Smooth muscle cell (in vitro differentiated cells): ENCODE measurements around the gene ARHGAP26. TPM values are rescaled to one million over a fixed set of nuclear protein-coding genes. Genes with fewer than 3 reads are reported as not detected.

Source experiments
- DNase-seq: peaks from one replicate; lab custom pipeline; 2025; ENCODE audit not compliant: unreplicated experiment; lab: John Stamatoyannopoulos, UW
- H2AFZ ChIP-seq: fragments of 200-600 bp; sonication (generic); 2 replicates; pipeline ENCODE4 v1.6.0; 2016; ENCODE audit warnings: antibody characterized with exemption, low read depth, mild to moderate bottlenecking
- H3F3A ChIP-seq: fragments of 200-600 bp; sonication (generic); 2 replicates; pipeline ENCODE4 v1.6.0; 2017; ENCODE audit warnings: antibody characterized with exemption, low read depth
- H3K27ac ChIP-seq: fragments of 200-600 bp; sonication (generic); 2 replicates; pipeline ENCODE4 v1.5.1; 2016; ENCODE audit warnings: low read depth, mild to moderate bottlenecking
- H3K27me3 ChIP-seq: fragments of 200-600 bp; sonication (generic); 2 replicates; pipeline ENCODE4 v1.6.1; 2016; ENCODE audit warnings: low read depth, mild to moderate bottlenecking
- H3K36me3 ChIP-seq: fragments of 200-600 bp; sonication (generic); 2 replicates; pipeline ENCODE4 v1.5.1; 2016; ENCODE audit warnings: low read depth
- H3K4me1 ChIP-seq: fragments of 200-600 bp; sonication (generic); 2 replicates; pipeline ENCODE4 v1.5.1; 2016; ENCODE audit warnings: low read depth
- H3K4me2 ChIP-seq: fragments of 200-600 bp; sonication (generic); 2 replicates; pipeline ENCODE4 v1.6.0; 2016; ENCODE audit warnings: mild to moderate bottlenecking
- H3K4me3 ChIP-seq: fragments of 200-600 bp; sonication (generic); 2 replicates; pipeline ENCODE4 v1.5.1; 2016; ENCODE audit warnings: mild to moderate bottlenecking
- H3K79me2 ChIP-seq: fragments of 200-600 bp; sonication (generic); 2 replicates; pipeline ENCODE4 v1.6.0; 2016; ENCODE audit warnings: low read depth, mild to moderate bottlenecking
- H3K9ac ChIP-seq: fragments of 200-600 bp; sonication (generic); 2 replicates; pipeline ENCODE4 v1.6.0; 2016; ENCODE audit warnings: low read depth
- H3K9me3 ChIP-seq: fragments of 200-600 bp; sonication (generic); replicated peaks from 2 replicates; pipeline ENCODE4 v1.5.1; 2016; ENCODE audit warnings: low read depth
- H4K20me1 ChIP-seq: fragments of 200-600 bp; sonication (generic); 2 replicates; pipeline ENCODE4 v1.6.0; 2016; ENCODE audit warnings: low read depth
- whole genome bisulfite sequencing: methylation state at CpG from one replicate; pipeline ENCODE4 v1.1.7; 2016; ENCODE audit warnings: low lambda C conversion rate; 5-methylcytosine and 5-hydroxymethylcytosine counted together
- polyA plus RNA-seq: library from polyadenylated mRNA; unstranded; fragments of >200 nt; fragmentation: Nextera tagmentation; extraction: Ambion mirVana; gene quantifications from 2 replicates; pipeline ENCODE4 v1.2.1, GENCODE V29; 2016
- total RNA-seq: library from RNA; depleted of rRNA; stranded (reverse); fragments of >200 nt; gene quantifications from 2 replicates; pipeline ENCODE4 v1.2.3, GENCODE V29; 2014
- TF ChIP-seq, protein P1 (sequence below): fragments of 200-600 bp; sonication (generic); IDR thresholded peaks from 2 replicates; pipeline ENCODE4 v1.5.1; 2017; ENCODE audit warnings: borderline replicate concordance, mild to moderate bottlenecking, antibody characterized with exemption; ENCODE audit not compliant: insufficient read depth, poor library complexity, severe bottlenecking

Gene ARHGAP26
- total and polyA plus RNA-seq, 2 experiments from 2014 or later = 2.2 to 5.1 TPM

DNA sequence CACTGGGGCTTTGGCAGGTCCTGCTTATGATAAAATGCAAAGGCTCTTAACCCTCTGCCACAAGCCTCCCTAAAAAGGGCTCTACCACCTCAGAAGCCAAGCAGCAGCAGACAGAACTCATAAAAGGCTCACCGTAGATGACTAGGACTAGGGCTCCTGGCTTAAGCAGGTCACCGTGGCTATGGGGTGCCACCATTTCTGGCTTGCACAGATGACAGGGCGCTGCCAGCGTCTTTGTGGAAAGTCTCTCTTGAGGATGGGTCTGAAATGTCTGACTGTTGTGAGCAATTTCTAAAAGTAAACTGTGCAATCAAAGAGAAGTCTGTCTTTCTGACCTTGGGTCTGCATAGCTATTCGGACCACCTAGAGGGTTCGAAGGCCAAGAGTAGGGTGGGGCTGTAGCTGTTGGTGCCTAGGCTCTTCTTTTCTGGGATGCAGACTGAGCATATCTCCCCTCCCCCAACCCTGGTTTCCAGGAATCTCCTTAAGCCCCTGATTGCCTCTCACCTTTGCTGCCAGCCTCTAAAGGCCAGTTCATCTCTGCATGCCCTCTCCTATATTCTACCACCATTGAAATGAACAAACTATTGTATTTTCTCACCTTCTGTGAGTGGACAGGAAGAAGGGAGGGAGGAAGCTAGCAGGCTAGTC is 307.4 kb downstream of the ARHGAP26 start:
- 90% methylated on average over 6 of the region's 6 CpGs for WGBS
- no peaks in the 10 kb centered on the region for H3K27me3 ChIP-seq

GRCh38 chr5:143078313-143078712 is 308.1 kb downstream of the ARHGAP26 start:
- no peaks in the 10 kb centered on the region for H3K9me3 ChIP-seq
- H3K79me2 ChIP-seq = no peaks in the 10 kb centered on the region
- DNase-seq = no peak
- 77% methylated on average over 5 of the region's 5 CpGs for WGBS
- H2AFZ ChIP-seq = no peak overlapping the region
- peaks cover 8% of the 10 kb centered on the region for H3F3A ChIP-seq
- no peaks in the 10 kb centered on the region for H3K27me3 ChIP-seq
- TF ChIP-seq, protein P1, sequence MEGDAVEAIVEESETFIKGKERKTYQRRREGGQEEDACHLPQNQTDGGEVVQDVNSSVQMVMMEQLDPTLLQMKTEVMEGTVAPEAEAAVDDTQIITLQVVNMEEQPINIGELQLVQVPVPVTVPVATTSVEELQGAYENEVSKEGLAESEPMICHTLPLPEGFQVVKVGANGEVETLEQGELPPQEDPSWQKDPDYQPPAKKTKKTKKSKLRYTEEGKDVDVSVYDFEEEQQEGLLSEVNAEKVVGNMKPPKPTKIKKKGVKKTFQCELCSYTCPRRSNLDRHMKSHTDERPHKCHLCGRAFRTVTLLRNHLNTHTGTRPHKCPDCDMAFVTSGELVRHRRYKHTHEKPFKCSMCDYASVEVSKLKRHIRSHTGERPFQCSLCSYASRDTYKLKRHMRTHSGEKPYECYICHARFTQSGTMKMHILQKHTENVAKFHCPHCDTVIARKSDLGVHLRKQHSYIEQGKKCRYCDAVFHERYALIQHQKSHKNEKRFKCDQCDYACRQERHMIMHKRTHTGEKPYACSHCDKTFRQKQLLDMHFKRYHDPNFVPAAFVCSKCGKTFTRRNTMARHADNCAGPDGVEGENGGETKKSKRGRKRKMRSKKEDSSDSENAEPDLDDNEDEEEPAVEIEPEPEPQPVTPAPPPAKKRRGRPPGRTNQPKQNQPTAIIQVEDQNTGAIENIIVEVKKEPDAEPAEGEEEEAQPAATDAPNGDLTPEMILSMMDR = no peak
- H3K36me3 ChIP-seq = no peaks in the 10 kb centered on the region
- H4K20me1 ChIP-seq = no peaks in the 10 kb centered on the region
- no peak overlapping the region for H3K4me3 ChIP-seq
- H3K4me1 ChIP-seq = peaks cover 8% of the 10 kb centered on the region
- H3K27ac ChIP-seq = no peak overlapping the region
- H3K4me2 ChIP-seq = no peak overlapping the region
- no peak overlapping the region for H3K9ac ChIP-seq

More for the DNA sequence above, 307.4 kb downstream of the ARHGAP26 start:
- Histone ChIP-seq H3K4me1 (peaks cover 10% of the 10 kb centered on the region), H3F3A (peaks cover 8% of the 10 kb centered on the region), H2AFZ (no peak overlapping the region), H3K4me2 (no peak overlapping the region), H4K20me1 (no peaks in the 10 kb centered on the region), H3K27ac (no peak overlapping the region), H3K79me2 (no peaks in the 10 kb centered on the region), H3K9me3 (no peaks in the 10 kb centered on the region), H3K36me3 (no peaks in the 10 kb centered on the region), H3K9ac (no peak overlapping the region), H3K4me3 (no peak overlapping the region)
- DNase-seq = no peak
- TF ChIP-seq, protein P1 = no peak

- WGBS = 95% methylated on average over 2 of the region's 2 CpGs
- Histone ChIP-seq H3K27ac (no peak overlapping the region), H3K36me3 (no peaks in the 10 kb centered on the region), H3K79me2 (no peaks in the 10 kb centered on the region), H3K9ac (no peak overlapping the region), H2AFZ (no peak overlapping the region), H3K9me3 (no peaks in the 10 kb centered on the region), H3K27me3 (no peaks in the 10 kb centered on the region), H3F3A (peaks cover 5% of the 10 kb centered on the region), H3K4me1 (peaks cover 1% of the 10 kb centered on the region), H4K20me1 (no peaks in the 10 kb centered on the region), H3K4me3 (no peak overlapping the region), H3K4me2 (no peak overlapping the region)
- TF ChIP-seq, protein P1 = no peak
- no peak for DNase-seq
These were observed 308.8 kb downstream of the ARHGAP26 start for GRCh38 chr5:143078971-143079370.

GRCh38 chr5:143080407-143080806 is 310.2 kb downstream of the ARHGAP26 start:
- H3K36me3 ChIP-seq = no peaks in the 10 kb centered on the region
- H2AFZ ChIP-seq = no peak overlapping the region
- H3K4me1 ChIP-seq = no peaks in the 10 kb centered on the region
- TF ChIP-seq, protein P1 = no peak
- no peaks in the 10 kb centered on the region for H3K79me2 ChIP-seq
- no peaks in the 10 kb centered on the region for H3K9me3 ChIP-seq
- H3K4me3 ChIP-seq = no peak overlapping the region
- H3K27ac ChIP-seq = no peak overlapping the region
- no peak for DNase-seq
- no peaks in the 10 kb centered on the region for H4K20me1 ChIP-seq
- no peak overlapping the region for H3K9ac ChIP-seq
- WGBS = 100% methylated on average over 2 of the region's 2 CpGs
- H3K27me3 ChIP-seq = no peaks in the 10 kb centered on the region
- H3K4me2 ChIP-seq = no peak overlapping the region
- H3F3A ChIP-seq = peaks cover 5% of the 10 kb centered on the region
